ENCODE results near the gene CLN5.

GRCh38 chr13:77028202-77028601 lies 36.3 kb downstream of the CLN5 start:
- TF ChIP-seq RAD21 (IDR thresholded peaks at IDR 0.05; ENCODE audit: insufficient read depth, low read depth, low read length) (no peak), RCOR1 (conservative IDR thresholded peaks at IDR 0.05; ENCODE audit: low read depth, low read length) (no peak), EGR1 (IDR thresholded peaks at IDR 0.05; ENCODE audit: borderline replicate concordance in 1 of 2, low read depth in 2 of 2, low read length in 2 of 2) (no peak), CHD4 (IDR thresholded peaks at IDR 0.05) (no peak), CTCF (IDR thresholded peaks at IDR 0.05 in 2 of 3, conservative IDR thresholded peaks at IDR 0.05 in 1 of 3; ENCODE audit: control insufficient read depth in 2 of 3, extremely low read depth in 1 of 3, insufficient read depth in 1 of 3, low read depth in 3 of 3, low read length in 3 of 3) (no peak), CREB1 (IDR thresholded peaks at IDR 0.05; ENCODE audit: low read depth) (no peak), MTA2 (IDR thresholded peaks at IDR 0.05; ENCODE audit: low read depth) (no peak), RBBP5 (conservative IDR thresholded peaks at IDR 0.05) (no peak), REST (IDR thresholded peaks at IDR 0.05; ENCODE audit: low read depth, low read length) (no peak), POLR2AphosphoS5 (IDR thresholded peaks at IDR 0.05; ENCODE audit: low read length) (no peak), MYB (IDR thresholded peaks at IDR 0.05; ENCODE audit: borderline replicate concordance, low read depth, low read length) (no peak)
